ENCODE results near the gene AGBL1. TPM values are rescaled to one million over a fixed set of nuclear protein-coding genes. Genes with fewer than 3 reads are reported as not detected.

AGBL1 gene
- total and polyA plus RNA-seq, 2 donors (not counting 3 experiments of a cell fraction or from before 2014, with no cell fraction given) = not detected

GRCh38 chr15:86570738-86571137 lies 491.1 kb downstream of the AGBL1 start:
- ChIA-PET CTCF (no interaction called here), POLR2A (no interaction called here)
- no peaks in the 10 kb centered on the region for H3K9me1 ChIP-seq (replicated peaks; ENCODE audit: control insufficient read depth, extremely low read depth, insufficient read depth, low read length)
- no peak for FAIRE-seq
- H3K4me3 ChIP-seq (replicated peaks in 1 of 3; ENCODE audit: insufficient read depth in 1 of 3, low read depth in 1 of 3, low read length in 3 of 3) = no peak overlapping the region
- no peak overlapping the region for H3K27ac ChIP-seq (ENCODE audit: insufficient read depth, low read depth, low read length)
- H3K9me3 ChIP-seq (replicated peaks; ENCODE audit: control insufficient read depth, insufficient read depth, low read length) = peaks cover 9% of the 10 kb centered on the region
- H2AFZ ChIP-seq (ENCODE audit: low read depth, low read length) = no peak overlapping the region
- H3K4me2 ChIP-seq (ENCODE audit: insufficient read depth, low read length) = no peak overlapping the region
- no peaks in the 10 kb centered on the region for H3K36me3 ChIP-seq (ENCODE audit: control insufficient read depth in 2 of 2, extremely low read depth in 1 of 2, insufficient read depth in 2 of 2, low read length in 2 of 2)
- no peak for DNase-seq (ENCODE audit: low read depth, low spot score)
- H4K20me1 ChIP-seq (replicated peaks; ENCODE audit: control insufficient read depth, extremely low read depth, insufficient read depth, low read length) = no peaks in the 10 kb centered on the region
- intact Hi-C loops (cut with micrococcal nuclease) (no loop called here), dilution Hi-C loops (cut with MboI; ENCODE audit: extremely low pct_ligation_motif_present, low sequenced_read_pairs) (no loop called here)
- H3K27me3 ChIP-seq (ENCODE audit: control insufficient read depth in 2 of 2, insufficient read depth in 2 of 2, low read length in 2 of 2) = no peaks in the 10 kb centered on the region
- no peaks in the 10 kb centered on the region for H3K4me1 ChIP-seq (ENCODE audit: control insufficient read depth, extremely low read depth, insufficient read depth, low read length)
- H3K9ac ChIP-seq (replicated peaks; ENCODE audit: extremely low read depth, insufficient read depth, low read length) = no peak overlapping the region
- no peaks in the 10 kb centered on the region for H3K79me2 ChIP-seq (ENCODE audit: control insufficient read depth, insufficient read depth, low read length)
- no peak for TF ChIP-seq MYC (IDR thresholded peaks at IDR 0.05; ENCODE audit: low read depth, low read length)
- TF ChIP-seq CTCF (IDR thresholded peaks at IDR 0.05; ENCODE audit: extremely low read depth in 1 of 2, insufficient read depth in 1 of 2, low read depth in 1 of 2, low read length in 2 of 2) = no peak
- TF ChIP-seq FOS (IDR thresholded peaks at IDR 0.05; ENCODE audit: borderline replicate concordance, insufficient read depth, low read length) = no peak
- TF ChIP-seq EZH2 (IDR thresholded peaks at IDR 0.05; ENCODE audit: borderline replicate concordance, low read depth, low read length, severe bottlenecking) = no peak
- no peak for TF ChIP-seq MAX (IDR thresholded peaks at IDR 0.05; ENCODE audit: insufficient read depth, insufficient read length)
- TF ChIP-seq GATA2 (IDR thresholded peaks at IDR 0.05; ENCODE audit: insufficient read depth, insufficient read length, low read depth, low read length) = no peak
- no peak for TF ChIP-seq POLR2A (IDR thresholded peaks at IDR 0.05; ENCODE audit: low read depth, low read length)
- TF ChIP-seq JUN (IDR thresholded peaks at IDR 0.05; ENCODE audit: borderline replicate concordance, insufficient read depth, insufficient read length, low read depth) = no peak
- TF ChIP-seq POLR2AphosphoS5 (IDR thresholded peaks at IDR 0.05; ENCODE audit: insufficient read depth, low read depth, low read length) = no peak
- no TSS peak for BruUV-seq (replicated peaks)

Data from endothelial cell of umbilical vein (primary cell).